ENCODE measurements around the gene DPYD. TPM values are rescaled to one million over a fixed set of nuclear protein-coding genes. Genes with fewer than 3 reads are reported as not detected.

Gene DPYD
- total RNA-seq, 1 experiment from 2014 or later = 0.46 TPM

DNA sequence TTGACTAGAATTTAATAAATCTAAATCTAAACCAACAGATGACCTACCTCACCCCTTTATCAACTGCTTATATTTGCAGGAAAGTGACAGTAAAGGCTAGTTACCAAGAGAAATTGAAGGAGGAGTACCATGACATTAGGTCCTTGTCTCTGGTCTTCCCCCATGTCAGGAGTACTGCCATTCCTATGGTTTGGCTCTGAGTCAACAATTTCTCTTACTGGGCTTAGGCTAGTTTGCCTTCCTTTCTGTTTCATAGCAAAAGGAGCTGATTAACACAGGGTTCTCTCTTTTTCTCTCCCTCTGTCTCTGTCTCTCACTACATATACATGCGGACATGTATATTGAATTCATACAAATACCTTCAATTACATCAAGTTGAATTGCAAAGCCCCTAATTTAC is 579.9 kb downstream of the DPYD start:
- Mint-ChIP-seq H3K27me3 (ENCODE audit: low read depth) (no peaks in the 10 kb centered on the region), H3K4me1 (no peaks in the 10 kb centered on the region), H3K4me3 (no peak overlapping the region), H3K9me3 (no peaks in the 10 kb centered on the region), H3K27ac (no peak overlapping the region), H3K36me3 (no peaks in the 10 kb centered on the region)
- TF ChIP-seq FOXK1 (CRISPR knock-in tag; IDR thresholded peaks at IDR 0.05) (no peak), TEAD4 (CRISPR knock-in tag; IDR thresholded peaks at IDR 0.05) (no peak), ZNF219 (CRISPR knock-in tag; IDR thresholded peaks at IDR 0.05; ENCODE audit: borderline replicate concordance) (no peak), FOXP1 (CRISPR knock-in tag; IDR thresholded peaks at IDR 0.05; ENCODE audit: borderline replicate concordance) (no peak), RELA (CRISPR knock-in tag; IDR thresholded peaks at IDR 0.05; ENCODE audit: borderline replicate concordance) (no peak), SP1 (CRISPR knock-in tag; conservative IDR thresholded peaks at IDR 0.05) (no peak)
- TF ChIP-seq, protein P1, sequence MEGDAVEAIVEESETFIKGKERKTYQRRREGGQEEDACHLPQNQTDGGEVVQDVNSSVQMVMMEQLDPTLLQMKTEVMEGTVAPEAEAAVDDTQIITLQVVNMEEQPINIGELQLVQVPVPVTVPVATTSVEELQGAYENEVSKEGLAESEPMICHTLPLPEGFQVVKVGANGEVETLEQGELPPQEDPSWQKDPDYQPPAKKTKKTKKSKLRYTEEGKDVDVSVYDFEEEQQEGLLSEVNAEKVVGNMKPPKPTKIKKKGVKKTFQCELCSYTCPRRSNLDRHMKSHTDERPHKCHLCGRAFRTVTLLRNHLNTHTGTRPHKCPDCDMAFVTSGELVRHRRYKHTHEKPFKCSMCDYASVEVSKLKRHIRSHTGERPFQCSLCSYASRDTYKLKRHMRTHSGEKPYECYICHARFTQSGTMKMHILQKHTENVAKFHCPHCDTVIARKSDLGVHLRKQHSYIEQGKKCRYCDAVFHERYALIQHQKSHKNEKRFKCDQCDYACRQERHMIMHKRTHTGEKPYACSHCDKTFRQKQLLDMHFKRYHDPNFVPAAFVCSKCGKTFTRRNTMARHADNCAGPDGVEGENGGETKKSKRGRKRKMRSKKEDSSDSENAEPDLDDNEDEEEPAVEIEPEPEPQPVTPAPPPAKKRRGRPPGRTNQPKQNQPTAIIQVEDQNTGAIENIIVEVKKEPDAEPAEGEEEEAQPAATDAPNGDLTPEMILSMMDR (IDR thresholded peaks at IDR 0.05) = no peak
- TF ChIP-seq, protein P2, sequence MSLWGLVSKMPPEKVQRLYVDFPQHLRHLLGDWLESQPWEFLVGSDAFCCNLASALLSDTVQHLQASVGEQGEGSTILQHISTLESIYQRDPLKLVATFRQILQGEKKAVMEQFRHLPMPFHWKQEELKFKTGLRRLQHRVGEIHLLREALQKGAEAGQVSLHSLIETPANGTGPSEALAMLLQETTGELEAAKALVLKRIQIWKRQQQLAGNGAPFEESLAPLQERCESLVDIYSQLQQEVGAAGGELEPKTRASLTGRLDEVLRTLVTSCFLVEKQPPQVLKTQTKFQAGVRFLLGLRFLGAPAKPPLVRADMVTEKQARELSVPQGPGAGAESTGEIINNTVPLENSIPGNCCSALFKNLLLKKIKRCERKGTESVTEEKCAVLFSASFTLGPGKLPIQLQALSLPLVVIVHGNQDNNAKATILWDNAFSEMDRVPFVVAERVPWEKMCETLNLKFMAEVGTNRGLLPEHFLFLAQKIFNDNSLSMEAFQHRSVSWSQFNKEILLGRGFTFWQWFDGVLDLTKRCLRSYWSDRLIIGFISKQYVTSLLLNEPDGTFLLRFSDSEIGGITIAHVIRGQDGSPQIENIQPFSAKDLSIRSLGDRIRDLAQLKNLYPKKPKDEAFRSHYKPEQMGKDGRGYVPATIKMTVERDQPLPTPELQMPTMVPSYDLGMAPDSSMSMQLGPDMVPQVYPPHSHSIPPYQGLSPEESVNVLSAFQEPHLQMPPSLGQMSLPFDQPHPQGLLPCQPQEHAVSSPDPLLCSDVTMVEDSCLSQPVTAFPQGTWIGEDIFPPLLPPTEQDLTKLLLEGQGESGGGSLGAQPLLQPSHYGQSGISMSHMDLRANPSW (CRISPR knock-in tag; conservative IDR thresholded peaks at IDR 0.05; ENCODE audit: low read depth) = no peak
- ATAC-seq (no peak), DNase-seq (ENCODE audit: low spot score) (no peak)
- ChIA-PET POLR2A (no interaction called here), CTCF (no interaction called here)

GRCh38 chr1:97338347-97338746 is 582.5 kb downstream of the DPYD start:
- H3K9me3 Mint-ChIP-seq = no peaks in the 10 kb centered on the region
- no peak overlapping the region for H3K27ac Mint-ChIP-seq
- no peaks in the 10 kb centered on the region for H3K27me3 Mint-ChIP-seq (ENCODE audit: low read depth)
- no peak overlapping the region for H3K4me3 Mint-ChIP-seq
- POLR2A ChIA-PET = no interaction called here
- CTCF ChIA-PET = no interaction called here
- no peaks in the 10 kb centered on the region for H3K4me1 Mint-ChIP-seq
- TF ChIP-seq, protein P3, sequence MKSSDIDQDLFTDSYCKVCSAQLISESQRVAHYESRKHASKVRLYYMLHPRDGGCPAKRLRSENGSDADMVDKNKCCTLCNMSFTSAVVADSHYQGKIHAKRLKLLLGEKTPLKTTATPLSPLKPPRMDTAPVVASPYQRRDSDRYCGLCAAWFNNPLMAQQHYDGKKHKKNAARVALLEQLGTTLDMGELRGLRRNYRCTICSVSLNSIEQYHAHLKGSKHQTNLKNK (CRISPR knock-in tag; IDR thresholded peaks at IDR 0.05) = no peak
- TF ChIP-seq ELF4 (CRISPR knock-in tag; IDR thresholded peaks at IDR 0.05; ENCODE audit: low read depth) (no peak), E2F5 (CRISPR knock-in tag; IDR thresholded peaks at IDR 0.05) (no peak), OVOL2 (CRISPR knock-in tag; IDR thresholded peaks at IDR 0.05; ENCODE audit: borderline replicate concordance) (no peak)
- TF ChIP-seq, protein P4, sequence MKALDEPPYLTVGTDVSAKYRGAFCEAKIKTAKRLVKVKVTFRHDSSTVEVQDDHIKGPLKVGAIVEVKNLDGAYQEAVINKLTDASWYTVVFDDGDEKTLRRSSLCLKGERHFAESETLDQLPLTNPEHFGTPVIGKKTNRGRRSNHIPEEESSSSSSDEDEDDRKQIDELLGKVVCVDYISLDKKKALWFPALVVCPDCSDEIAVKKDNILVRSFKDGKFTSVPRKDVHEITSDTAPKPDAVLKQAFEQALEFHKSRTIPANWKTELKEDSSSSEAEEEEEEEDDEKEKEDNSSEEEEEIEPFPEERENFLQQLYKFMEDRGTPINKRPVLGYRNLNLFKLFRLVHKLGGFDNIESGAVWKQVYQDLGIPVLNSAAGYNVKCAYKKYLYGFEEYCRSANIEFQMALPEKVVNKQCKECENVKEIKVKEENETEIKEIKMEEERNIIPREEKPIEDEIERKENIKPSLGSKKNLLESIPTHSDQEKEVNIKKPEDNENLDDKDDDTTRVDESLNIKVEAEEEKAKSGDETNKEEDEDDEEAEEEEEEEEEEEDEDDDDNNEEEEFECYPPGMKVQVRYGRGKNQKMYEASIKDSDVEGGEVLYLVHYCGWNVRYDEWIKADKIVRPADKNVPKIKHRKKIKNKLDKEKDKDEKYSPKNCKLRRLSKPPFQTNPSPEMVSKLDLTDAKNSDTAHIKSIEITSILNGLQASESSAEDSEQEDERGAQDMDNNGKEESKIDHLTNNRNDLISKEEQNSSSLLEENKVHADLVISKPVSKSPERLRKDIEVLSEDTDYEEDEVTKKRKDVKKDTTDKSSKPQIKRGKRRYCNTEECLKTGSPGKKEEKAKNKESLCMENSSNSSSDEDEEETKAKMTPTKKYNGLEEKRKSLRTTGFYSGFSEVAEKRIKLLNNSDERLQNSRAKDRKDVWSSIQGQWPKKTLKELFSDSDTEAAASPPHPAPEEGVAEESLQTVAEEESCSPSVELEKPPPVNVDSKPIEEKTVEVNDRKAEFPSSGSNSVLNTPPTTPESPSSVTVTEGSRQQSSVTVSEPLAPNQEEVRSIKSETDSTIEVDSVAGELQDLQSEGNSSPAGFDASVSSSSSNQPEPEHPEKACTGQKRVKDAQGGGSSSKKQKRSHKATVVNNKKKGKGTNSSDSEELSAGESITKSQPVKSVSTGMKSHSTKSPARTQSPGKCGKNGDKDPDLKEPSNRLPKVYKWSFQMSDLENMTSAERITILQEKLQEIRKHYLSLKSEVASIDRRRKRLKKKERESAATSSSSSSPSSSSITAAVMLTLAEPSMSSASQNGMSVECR (CRISPR knock-in tag; IDR thresholded peaks at IDR 0.05; ENCODE audit: borderline replicate concordance) = no peak
- DNase-seq (ENCODE audit: low spot score) = no peak
- H3K36me3 Mint-ChIP-seq = no peaks in the 10 kb centered on the region
- ATAC-seq = no peak

All from WTC11 (cell line).